NCI-H2196 (cell line): ENCODE measurements around the gene GNAO1.

Experiments
- DNase-seq: peaks from one replicate; lab custom pipeline; 2025; ENCODE audit not compliant: unreplicated experiment; lab: John Stamatoyannopoulos, UW

Gene GNAO1

GRCh38 chr16:56286809-56287208 lies 95.5 kb downstream of the GNAO1 start:
- no peak for DNase-seq

GRCh38 chr16:56288019-56288418 lies 96.7 kb downstream of the GNAO1 start:
- DNase-seq: peak; percentile 15

- DNase-seq: no peak
Measured at GRCh38 chr16:56289416-56289815, 98.1 kb downstream of the GNAO1 start.

GRCh38 chr16:56289862-56290261 lies 98.6 kb downstream of the GNAO1 start:
- no peak for DNase-seq

GRCh38 chr16:56294014-56294413 lies 102.7 kb downstream of the GNAO1 start:
- no peak for DNase-seq

- no peak for DNase-seq
Measured at GRCh38 chr16:56294579-56294978, 103.3 kb downstream of the GNAO1 start.

GRCh38 chr16:56295059-56295665 lies 103.9 kb downstream of the GNAO1 start:
- DNase-seq: no peak

GRCh38 chr16:56295739-56296527 lies 104.6 kb downstream of the GNAO1 start:
- DNase-seq: no peak

- DNase-seq: no peak
Measured at GRCh38 chr16:56297684-56298083, 106.4 kb downstream of the GNAO1 start.

GRCh38 chr16:56298116-56298515 lies 106.8 kb downstream of the GNAO1 start:
- no peak for DNase-seq

GRCh38 chr16:56298948-56299596 lies 107.8 kb downstream of the GNAO1 start:
- DNase-seq: no peak

- DNase-seq: no peak
Measured at GRCh38 chr16:56300242-56300623, 108.9 kb downstream of the GNAO1 start.

GRCh38 chr16:56300891-56301850 lies 109.9 kb downstream of the GNAO1 start:
- DNase-seq: peak; percentile 1

GRCh38 chr16:56302506-56302905 lies 111.2 kb downstream of the GNAO1 start:
- DNase-seq: no peak

GRCh38 chr16:56303066-56303715 lies 111.9 kb downstream of the GNAO1 start:
- no peak for DNase-seq

GRCh38 chr16:56303880-56304279 lies 112.6 kb downstream of the GNAO1 start:
- DNase-seq: no peak

GRCh38 chr16:56305956-56306565 lies 114.8 kb downstream of the GNAO1 start:
- DNase-seq: no peak

GRCh38 chr16:56306690-56307533 lies 115.6 kb downstream of the GNAO1 start:
- DNase-seq: no peak

GRCh38 chr16:56307534-56307873 lies 116.2 kb downstream of the GNAO1 start:
- no peak for DNase-seq
